Karpas-422 (cell line): ENCODE data around the gene RAB11A. TPM values are rescaled to one million over a fixed set of nuclear protein-coding genes. Genes with fewer than 3 reads are reported as not detected.

Experiments used
- DNase-seq: peaks from one replicate; pipeline ENCODE4 v3.0.0-alpha.2; 2015
- H2AFZ ChIP-seq: fragments of 200-600 bp; sonication (generic); 2 replicates; pipeline ENCODE4 v1.6.1; 2014; ENCODE audit warnings: antibody characterized with exemption, low read length, mixed read lengths
- H3K27ac ChIP-seq: fragments of 200-600 bp; sonication (generic); 2 replicates; pipeline ENCODE4 v1.5.1; 2014; ENCODE audit warnings: mild to moderate bottlenecking, low read length, moderate library complexity
- H3K27me3 ChIP-seq: fragments of 200-600 bp; sonication (generic); 2 replicates; pipeline ENCODE4 v1.6.1; 2014; ENCODE audit warnings: low read length, mixed read lengths
- H3K36me3 ChIP-seq: fragments of 200-600 bp; sonication (generic); 2 replicates; pipeline ENCODE4 v1.6.1; 2014; ENCODE audit warnings: low read length, mixed read lengths; ENCODE audit not compliant: insufficient read depth
- H3K4me1 ChIP-seq: fragments of 200-600 bp; sonication (generic); 2 replicates; pipeline ENCODE4 v1.6.1; 2014; ENCODE audit warnings: mild to moderate bottlenecking, low read length, mixed read lengths
- H3K4me2 ChIP-seq: fragments of 200-600 bp; sonication (generic); 2 replicates; pipeline ENCODE4 v1.6.1; 2014; ENCODE audit warnings: low read length, low read depth, mild to moderate bottlenecking; ENCODE audit not compliant: poor library complexity, severe bottlenecking
- H3K4me3 ChIP-seq: fragments of 200-600 bp; sonication (generic); 2 replicates; pipeline ENCODE4 v1.5.1; 2014; ENCODE audit warnings: mild to moderate bottlenecking, antibody characterized with exemption, low read length, mixed read lengths
- H3K79me2 ChIP-seq: fragments of 200-600 bp; sonication (generic); 2 replicates; pipeline ENCODE4 v1.6.1; 2014; ENCODE audit warnings: mild to moderate bottlenecking, low read length, mixed read lengths
- H3K9ac ChIP-seq: fragments of 200-600 bp; sonication (generic); 2 replicates; pipeline ENCODE4 v1.6.0; 2014; ENCODE audit warnings: low read length
- H3K9me2 ChIP-seq: fragments of 200-600 bp; sonication (generic), shearing (Covaris generic); replicated peaks from 2 replicates; pipeline ENCODE4 v1.6.0; 2014; ENCODE audit warnings: mild to moderate bottlenecking, low read length, moderate library complexity; ENCODE audit not compliant: insufficient read depth
- H3K9me3 ChIP-seq: fragments of 300-700, 200-600 bp; sonication (generic); 2 replicates; pipeline ENCODE4 v1.6.1; 2014; ENCODE audit warnings: low read length, mixed read lengths
- H4K20me1 ChIP-seq: fragments of 200-600 bp; sonication (generic); 2 replicates; pipeline ENCODE4 v1.6.1; 2014; ENCODE audit warnings: mild to moderate bottlenecking, antibody characterized with exemption, low read length, low read depth; ENCODE audit not compliant: insufficient read depth
- total RNA-seq: library from RNA; depleted of rRNA; stranded (reverse); fragments of >200 nt; shearing (Covaris generic); gene quantifications from 2 replicates; pipeline ENCODE4 v1.2.3, GENCODE V29; 2014; ENCODE audit warnings: low replicate concordance

The RAB11A gene
- total RNA-seq, 1 experiment from 2014 or later, result 230 TPM

DNA sequence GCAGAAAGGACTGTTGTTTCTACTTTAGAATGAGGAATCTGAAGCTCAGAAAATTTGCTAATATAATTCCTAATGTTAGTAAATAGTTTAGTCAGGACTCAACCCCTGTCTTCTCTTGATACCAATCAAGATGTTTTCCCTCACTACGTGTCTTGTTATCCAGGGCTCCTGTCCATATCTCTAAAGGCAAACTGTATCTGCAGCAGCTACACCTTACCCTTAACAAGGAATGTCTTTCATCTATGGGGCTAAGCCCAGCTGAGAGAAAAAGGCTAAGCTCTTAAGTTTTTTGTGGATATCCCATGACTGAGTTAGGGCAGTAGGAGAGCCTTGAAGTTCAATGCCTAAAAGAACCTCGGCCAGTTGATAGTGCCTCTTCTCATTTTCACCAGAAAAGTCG, 32.5 kb downstream of the RAB11A start:
- H3K4me2 ChIP-seq, result peak overlapping the region; percentile 55
- no peaks in the 10 kb centered on the region for H4K20me1 ChIP-seq
- DNase-seq, result no peak
- H3K27me3 ChIP-seq, result no peaks in the 10 kb centered on the region
- peak overlapping the region; percentile 93 for H3K27ac ChIP-seq
- no peaks in the 10 kb centered on the region for H3K79me2 ChIP-seq
- peaks cover 16% of the 10 kb centered on the region; the same call in 1 of the 2 replicates for H3K36me3 ChIP-seq
- H3K9me2 ChIP-seq, result no peaks in the 10 kb centered on the region
- H3K4me3 ChIP-seq, result peak overlapping the region; percentile 20; the same call in 1 of the 2 replicates
- H3K9me3 ChIP-seq, result no peaks in the 10 kb centered on the region
- H2AFZ ChIP-seq, result no peak overlapping the region
- H3K4me1 ChIP-seq, result peaks cover 65% of the 10 kb centered on the region
- H3K9ac ChIP-seq, result no peak overlapping the region

DNA sequence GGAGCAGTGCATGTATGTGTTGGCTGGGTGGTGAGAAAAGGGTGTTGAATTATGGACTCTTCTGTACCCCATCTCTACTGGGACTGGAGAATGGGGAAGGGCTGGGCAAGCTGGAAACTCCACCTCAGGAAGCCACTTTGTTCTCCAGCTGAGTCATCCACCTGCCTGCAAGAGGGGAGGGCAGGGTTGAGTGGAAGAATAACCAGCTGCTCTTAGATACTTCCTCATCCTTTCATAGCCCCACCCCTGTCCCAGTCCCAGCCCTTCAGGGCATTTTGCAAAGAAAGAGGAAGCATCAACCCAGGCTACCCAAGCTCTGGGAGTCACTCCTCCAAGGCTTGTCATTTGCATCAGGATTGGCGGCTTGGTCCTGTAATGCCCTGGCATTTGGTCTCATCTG, 33.1 kb downstream of the RAB11A start:
- peak overlapping the region; percentile 55 for H3K4me2 ChIP-seq
- peak overlapping the region; percentile 93 for H3K27ac ChIP-seq
- no peaks in the 10 kb centered on the region for H3K9me3 ChIP-seq
- H3K79me2 ChIP-seq, result no peaks in the 10 kb centered on the region
- no peaks in the 10 kb centered on the region for H4K20me1 ChIP-seq
- H3K27me3 ChIP-seq, result no peaks in the 10 kb centered on the region
- H3K36me3 ChIP-seq, result peaks cover 12% of the 10 kb centered on the region; the same call in 1 of the 2 replicates
- peak overlapping the region; percentile 54 for H3K9ac ChIP-seq
- peak; percentile 92 for DNase-seq
- peak overlapping the region; percentile 20; the same call in 1 of the 2 replicates for H3K4me3 ChIP-seq
- H3K9me2 ChIP-seq, result no peaks in the 10 kb centered on the region
- no peak overlapping the region for H2AFZ ChIP-seq
- peaks cover 65% of the 10 kb centered on the region for H3K4me1 ChIP-seq

DNA sequence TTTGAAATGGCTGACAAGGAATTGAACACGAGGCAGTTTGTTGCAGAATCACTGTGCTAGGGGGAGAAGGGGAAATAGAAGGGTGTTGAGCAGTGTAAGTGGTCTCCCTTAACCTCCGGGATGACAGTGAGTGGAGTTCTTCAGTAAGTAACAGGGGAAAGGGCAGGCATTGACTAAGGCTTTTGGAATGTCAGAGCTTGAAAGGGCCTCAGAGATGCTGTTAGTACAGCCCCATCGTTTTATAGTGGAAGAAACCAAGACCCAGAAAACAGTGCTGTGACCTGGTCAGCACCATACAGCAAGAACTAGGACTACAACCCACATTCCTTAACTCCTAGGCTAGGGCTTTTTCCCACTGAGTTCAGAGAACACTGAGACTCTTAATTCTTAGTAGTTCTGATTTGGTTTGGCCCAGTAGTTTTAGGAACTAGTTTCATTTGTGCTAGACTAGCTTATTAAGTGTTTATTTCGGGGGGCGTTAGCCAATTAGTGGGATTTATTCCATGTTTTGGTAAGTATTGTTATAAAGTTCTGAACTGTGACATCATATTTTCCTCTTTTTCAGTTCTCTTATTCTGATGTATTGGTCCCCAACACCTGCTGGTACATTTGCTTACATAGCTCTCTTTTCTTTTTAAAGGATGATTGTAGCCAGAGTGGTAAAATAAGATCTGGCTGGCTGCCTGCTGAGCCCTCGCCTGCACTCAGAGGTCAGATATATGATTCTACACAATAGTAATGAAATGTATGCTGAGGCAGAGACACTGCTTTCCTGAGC, 34.2 kb downstream of the RAB11A start:
- Histone ChIP-seq H3K9me3 (no peaks in the 10 kb centered on the region), H3K36me3 (peaks cover 12% of the 10 kb centered on the region; the same call in 1 of the 2 replicates), H3K27me3 (no peaks in the 10 kb centered on the region), H2AFZ (no peak overlapping the region), H3K4me1 (peaks cover 65% of the 10 kb centered on the region), H3K79me2 (no peaks in the 10 kb centered on the region), H3K27ac (peak overlapping the region; percentile 93), H3K9me2 (no peaks in the 10 kb centered on the region), H3K4me2 (peak overlapping the region; percentile 55), H4K20me1 (no peaks in the 10 kb centered on the region), H3K4me3 (peak overlapping the region; percentile 36; the same call in 1 of the 2 replicates), H3K9ac (peak overlapping the region; percentile 58)
- peak; percentile 71 for DNase-seq

DNA sequence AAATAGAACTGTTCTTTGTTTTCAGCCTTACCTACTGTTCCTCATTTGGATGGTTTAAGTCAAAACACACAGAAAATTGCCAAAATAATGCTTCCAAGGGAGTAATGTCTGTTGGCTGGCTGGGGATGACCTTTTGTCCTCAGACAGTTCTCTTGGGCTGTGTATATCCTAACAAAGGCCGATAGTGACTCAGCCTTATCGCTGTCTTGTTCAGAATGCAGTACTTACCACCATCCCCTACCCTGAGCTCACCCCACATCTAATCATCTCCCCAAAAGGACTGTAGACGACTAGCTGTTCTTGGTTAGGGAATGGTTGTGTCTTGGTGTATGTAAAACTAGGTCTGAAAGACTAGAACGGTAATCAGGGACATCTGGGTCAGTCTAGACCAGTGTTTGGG, 35.0 kb downstream of the RAB11A start:
- Histone ChIP-seq H3K9ac (peak overlapping the region; percentile 58), H3K27ac (peak overlapping the region; percentile 93), H3K9me2 (no peaks in the 10 kb centered on the region), H3K27me3 (no peaks in the 10 kb centered on the region), H4K20me1 (no peaks in the 10 kb centered on the region), H2AFZ (no peak overlapping the region), H3K4me2 (peak overlapping the region; percentile 55), H3K79me2 (no peaks in the 10 kb centered on the region), H3K36me3 (peaks cover 7% of the 10 kb centered on the region; the same call in 1 of the 2 replicates), H3K9me3 (no peaks in the 10 kb centered on the region), H3K4me3 (peak overlapping the region; percentile 36; the same call in 1 of the 2 replicates), H3K4me1 (peaks cover 60% of the 10 kb centered on the region)
- no peak for DNase-seq

DNA sequence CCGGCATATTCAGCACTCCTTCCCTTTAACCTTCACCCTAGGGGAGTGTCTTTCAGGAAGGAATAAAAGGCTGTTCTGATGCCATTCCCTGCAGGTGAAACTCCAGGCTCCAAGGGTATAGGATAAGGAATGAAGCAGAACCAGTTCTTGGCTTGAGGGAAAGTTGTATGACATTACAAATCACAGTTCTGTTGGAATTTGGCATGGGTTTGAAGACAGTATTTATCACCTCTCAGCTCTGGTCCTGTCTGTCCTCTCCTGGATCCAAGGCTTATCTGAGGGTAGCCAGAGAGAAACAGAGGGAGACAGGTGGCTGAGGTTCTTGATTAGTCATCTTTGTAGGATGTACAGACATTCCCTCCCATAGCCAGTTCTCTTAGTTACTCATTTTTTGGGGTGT, 37.1 kb downstream of the RAB11A start:
- no peaks in the 10 kb centered on the region for H3K9me3 ChIP-seq
- no peak for DNase-seq
- no peak overlapping the region for H3K9ac ChIP-seq
- peak overlapping the region; percentile 2; the same call in 1 of the 2 replicates for H3K27ac ChIP-seq
- H3K4me3 ChIP-seq, result no peak overlapping the region
- H3K79me2 ChIP-seq, result no peaks in the 10 kb centered on the region
- H3K4me1 ChIP-seq, result peaks cover 44% of the 10 kb centered on the region
- H4K20me1 ChIP-seq, result no peaks in the 10 kb centered on the region
- no peaks in the 10 kb centered on the region for H3K9me2 ChIP-seq
- H2AFZ ChIP-seq, result no peak overlapping the region
- H3K27me3 ChIP-seq, result no peaks in the 10 kb centered on the region
- peaks cover 7% of the 10 kb centered on the region; the same call in 1 of the 2 replicates for H3K36me3 ChIP-seq
- no peak overlapping the region for H3K4me2 ChIP-seq

DNA sequence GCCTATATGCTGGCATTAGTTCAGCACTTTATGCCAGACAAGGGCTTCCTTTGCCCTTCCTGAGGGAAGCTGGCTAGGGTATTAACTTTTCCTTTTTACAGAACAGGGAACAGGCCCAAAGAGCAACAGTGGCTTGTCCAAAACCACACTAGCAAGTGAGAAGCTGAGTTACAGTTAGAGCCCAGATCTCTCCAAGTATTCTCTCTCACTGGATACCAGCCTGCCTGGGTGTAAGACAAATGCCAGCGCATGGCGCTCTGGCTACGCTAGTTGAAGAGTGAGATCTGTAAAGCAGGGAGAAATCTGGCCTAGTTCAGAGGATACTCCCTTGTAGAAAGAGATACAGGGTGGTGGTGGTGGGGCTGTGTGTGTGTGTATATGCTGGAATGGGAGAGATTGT, 38.4 kb downstream of the RAB11A start:
- no peak for DNase-seq

DNA sequence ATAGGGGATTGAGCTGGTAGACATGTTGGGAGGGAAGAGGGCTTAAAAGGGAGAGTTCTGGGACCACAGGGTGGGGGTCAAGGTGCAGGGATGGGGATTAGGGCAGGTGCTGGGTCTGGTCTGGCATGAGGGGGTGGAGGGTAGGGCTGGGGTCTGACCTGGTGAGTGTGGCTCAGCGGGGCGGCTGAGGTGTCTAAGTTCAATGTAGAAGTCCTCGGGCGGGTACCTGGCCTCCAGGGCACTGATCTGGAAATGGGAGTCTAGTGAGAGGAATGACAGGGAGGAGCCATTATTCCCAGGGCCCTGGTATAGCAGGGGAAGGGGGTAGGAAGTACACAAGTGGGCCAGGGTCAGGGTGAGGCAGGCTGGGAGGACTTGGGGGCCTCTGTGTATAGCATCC, 39.6 kb downstream of the RAB11A start:
- no peak for DNase-seq
- H2AFZ ChIP-seq, result no peak overlapping the region
- peaks cover 29% of the 10 kb centered on the region for H3K4me1 ChIP-seq
- H3K36me3 ChIP-seq, result peaks cover 7% of the 10 kb centered on the region; the same call in 1 of the 2 replicates
- no peaks in the 10 kb centered on the region for H3K9me3 ChIP-seq
- H3K4me2 ChIP-seq, result no peak overlapping the region
- H3K4me3 ChIP-seq, result no peak overlapping the region
- no peak overlapping the region for H3K9ac ChIP-seq
- no peak overlapping the region for H3K27ac ChIP-seq
- H4K20me1 ChIP-seq, result no peaks in the 10 kb centered on the region
- H3K27me3 ChIP-seq, result no peaks in the 10 kb centered on the region
- no peaks in the 10 kb centered on the region for H3K79me2 ChIP-seq
- H3K9me2 ChIP-seq, result no peaks in the 10 kb centered on the region

More for the DNA sequence above, 38.4 kb downstream of the RAB11A start:
- Histone ChIP-seq H3K27ac (no peak overlapping the region), H4K20me1 (no peaks in the 10 kb centered on the region), H3K9me2 (no peaks in the 10 kb centered on the region), H3K4me3 (no peak overlapping the region), H3K9me3 (no peaks in the 10 kb centered on the region), H3K4me1 (peaks cover 32% of the 10 kb centered on the region), H3K36me3 (peaks cover 7% of the 10 kb centered on the region; the same call in 1 of the 2 replicates), H3K27me3 (no peaks in the 10 kb centered on the region), H3K9ac (no peak overlapping the region), H3K4me2 (no peak overlapping the region), H2AFZ (no peak overlapping the region), H3K79me2 (no peaks in the 10 kb centered on the region)

DNA sequence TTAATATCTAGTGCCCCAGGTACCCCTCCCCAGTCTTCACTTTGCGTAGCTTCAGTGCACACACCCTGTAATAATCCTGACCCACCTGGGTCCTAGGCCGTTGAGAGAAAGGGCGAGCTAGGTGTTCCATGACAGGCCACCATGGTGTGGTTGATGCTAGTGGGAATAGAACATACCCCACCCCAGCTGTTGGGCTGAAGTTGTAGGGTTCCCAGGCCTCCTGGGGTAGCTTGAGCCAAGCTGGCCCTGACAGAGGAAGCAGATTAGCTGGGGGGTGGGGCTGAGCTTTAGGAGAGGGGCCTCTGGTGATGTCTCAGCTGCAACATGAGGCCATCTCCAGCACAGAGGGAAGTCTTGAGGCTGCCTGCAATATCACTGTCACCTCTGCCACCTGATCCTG, 40.5 kb downstream of the RAB11A start:
- H3K27ac ChIP-seq, result no peak overlapping the region
- no peaks in the 10 kb centered on the region for H4K20me1 ChIP-seq
- H3K27me3 ChIP-seq, result no peaks in the 10 kb centered on the region
- no peaks in the 10 kb centered on the region for H3K9me3 ChIP-seq
- H3K4me2 ChIP-seq, result no peak overlapping the region
- H3K36me3 ChIP-seq, result peaks cover 7% of the 10 kb centered on the region; the same call in 1 of the 2 replicates
- no peak overlapping the region for H3K9ac ChIP-seq
- no peak for DNase-seq
- H3K79me2 ChIP-seq, result no peaks in the 10 kb centered on the region
- H3K9me2 ChIP-seq, result no peaks in the 10 kb centered on the region
- H3K4me3 ChIP-seq, result no peak overlapping the region
- no peak overlapping the region for H2AFZ ChIP-seq
- peaks cover 29% of the 10 kb centered on the region for H3K4me1 ChIP-seq
